Measurements from ENCODE around the gene KCNG1. TPM values are rescaled to one million over a fixed set of nuclear protein-coding genes. Genes with fewer than 3 reads are reported as not detected.

The KCNG1 gene
- total RNA-seq, 1 donor from 2014 or later: 2.2 TPM

DNA sequence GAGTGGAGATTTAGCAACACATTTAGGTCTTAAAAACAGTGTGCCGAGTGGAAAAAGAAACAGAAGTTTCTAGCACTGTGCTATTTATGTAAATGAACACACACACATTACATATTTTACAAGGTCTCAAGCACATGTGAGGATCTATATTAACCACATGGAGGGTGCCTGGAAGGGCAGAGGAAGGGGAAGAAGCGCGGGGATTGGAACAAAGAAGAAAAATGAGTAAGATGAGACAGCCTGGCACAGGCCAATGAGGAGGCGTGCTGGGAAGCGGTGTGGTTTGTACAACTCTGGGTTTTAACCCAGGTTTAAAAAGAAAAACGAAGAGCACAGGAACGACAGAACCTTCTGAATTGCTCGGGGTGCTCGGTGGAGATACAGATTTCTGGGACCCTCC lies 5.7 kb downstream of the KCNG1 start:
- H4K20me1 ChIP-seq (ENCODE audit: low read depth): no peaks in the 10 kb centered on the region
- no peak for TF ChIP-seq EZH2phosphoT487 (IDR thresholded peaks at IDR 0.05)
- peaks cover 50% of the 10 kb centered on the region for H3K4me1 ChIP-seq
- no peak overlapping the region for H3K4me3 ChIP-seq
- H3K4me1 Mint-ChIP-seq: peaks cover 61% of the 10 kb centered on the region
- no peaks in the 10 kb centered on the region for H3K36me3 ChIP-seq
- H3K9me3 ChIP-seq (ENCODE audit: low read depth): no peaks in the 10 kb centered on the region
- H3K4me2 ChIP-seq: no peak overlapping the region
- peaks cover 2% of the 10 kb centered on the region for H3K36me3 Mint-ChIP-seq
- H3K4me3 Mint-ChIP-seq: no peak overlapping the region
- no peak overlapping the region for H3K9ac ChIP-seq
- no peak overlapping the region for H3K27ac Mint-ChIP-seq
- no peaks in the 10 kb centered on the region for H3K79me2 ChIP-seq (ENCODE audit: low read depth)
- H3K27ac ChIP-seq: no peak overlapping the region
- no peaks in the 10 kb centered on the region for H3K9me3 Mint-ChIP-seq
- H3K27me3 Mint-ChIP-seq (ENCODE audit: insufficient read depth, low read depth): peaks cover 22% of the 10 kb centered on the region
- peaks cover 23% of the 10 kb centered on the region for H3K27me3 ChIP-seq
- H2AFZ ChIP-seq (replicated peaks): no peak overlapping the region
- DNase-seq (ENCODE audit: low spot score): no peak
- H3F3A ChIP-seq (ENCODE audit: low read depth): peaks cover 27% of the 10 kb centered on the region

DNA sequence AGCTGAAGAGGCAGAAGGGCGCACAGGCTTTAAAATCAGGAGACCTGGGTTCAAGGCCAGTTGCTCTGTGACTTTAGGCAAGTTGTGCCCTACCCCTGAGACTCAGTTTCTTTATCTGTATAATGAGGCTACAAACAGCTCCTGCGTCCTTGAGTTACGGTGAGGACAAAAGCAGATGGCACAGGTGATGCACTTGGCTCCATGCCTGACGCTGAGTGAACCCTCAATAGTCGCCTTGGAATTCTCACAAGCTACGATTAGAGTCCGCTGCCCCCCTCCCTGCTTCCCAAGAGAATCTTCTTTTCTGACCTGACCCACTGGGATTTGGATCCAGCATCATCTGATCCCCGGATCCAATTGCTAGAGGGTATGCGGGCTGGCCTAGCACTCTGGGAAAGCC lies 6.4 kb downstream of the KCNG1 start:
- Histone ChIP-seq H3K9ac (no peak overlapping the region), H3K9me3 (ENCODE audit: low read depth) (no peaks in the 10 kb centered on the region), H3K79me2 (ENCODE audit: low read depth) (no peaks in the 10 kb centered on the region), H3K27ac (no peak overlapping the region), H4K20me1 (ENCODE audit: low read depth) (no peaks in the 10 kb centered on the region), H2AFZ (replicated peaks) (no peak overlapping the region), H3F3A (ENCODE audit: low read depth) (peaks cover 20% of the 10 kb centered on the region), H3K27me3 (peaks cover 16% of the 10 kb centered on the region), H3K4me1 (peaks cover 42% of the 10 kb centered on the region), H3K4me3 (no peak overlapping the region), H3K4me2 (no peak overlapping the region), H3K36me3 (no peaks in the 10 kb centered on the region)
- DNase-seq (ENCODE audit: low spot score): no peak
- Mint-ChIP-seq H3K27ac (no peak overlapping the region), H3K36me3 (peaks cover 2% of the 10 kb centered on the region), H3K27me3 (ENCODE audit: insufficient read depth, low read depth) (peaks cover 15% of the 10 kb centered on the region), H3K9me3 (no peaks in the 10 kb centered on the region), H3K4me3 (no peak overlapping the region), H3K4me1 (peaks cover 54% of the 10 kb centered on the region)
- no peak for TF ChIP-seq EZH2 (IDR thresholded peaks at IDR 0.05)
- no peak for TF ChIP-seq EZH2phosphoT487 (IDR thresholded peaks at IDR 0.05)
- TF ChIP-seq, protein P1, sequence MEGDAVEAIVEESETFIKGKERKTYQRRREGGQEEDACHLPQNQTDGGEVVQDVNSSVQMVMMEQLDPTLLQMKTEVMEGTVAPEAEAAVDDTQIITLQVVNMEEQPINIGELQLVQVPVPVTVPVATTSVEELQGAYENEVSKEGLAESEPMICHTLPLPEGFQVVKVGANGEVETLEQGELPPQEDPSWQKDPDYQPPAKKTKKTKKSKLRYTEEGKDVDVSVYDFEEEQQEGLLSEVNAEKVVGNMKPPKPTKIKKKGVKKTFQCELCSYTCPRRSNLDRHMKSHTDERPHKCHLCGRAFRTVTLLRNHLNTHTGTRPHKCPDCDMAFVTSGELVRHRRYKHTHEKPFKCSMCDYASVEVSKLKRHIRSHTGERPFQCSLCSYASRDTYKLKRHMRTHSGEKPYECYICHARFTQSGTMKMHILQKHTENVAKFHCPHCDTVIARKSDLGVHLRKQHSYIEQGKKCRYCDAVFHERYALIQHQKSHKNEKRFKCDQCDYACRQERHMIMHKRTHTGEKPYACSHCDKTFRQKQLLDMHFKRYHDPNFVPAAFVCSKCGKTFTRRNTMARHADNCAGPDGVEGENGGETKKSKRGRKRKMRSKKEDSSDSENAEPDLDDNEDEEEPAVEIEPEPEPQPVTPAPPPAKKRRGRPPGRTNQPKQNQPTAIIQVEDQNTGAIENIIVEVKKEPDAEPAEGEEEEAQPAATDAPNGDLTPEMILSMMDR (IDR thresholded peaks at IDR 0.05): no peak

DNA sequence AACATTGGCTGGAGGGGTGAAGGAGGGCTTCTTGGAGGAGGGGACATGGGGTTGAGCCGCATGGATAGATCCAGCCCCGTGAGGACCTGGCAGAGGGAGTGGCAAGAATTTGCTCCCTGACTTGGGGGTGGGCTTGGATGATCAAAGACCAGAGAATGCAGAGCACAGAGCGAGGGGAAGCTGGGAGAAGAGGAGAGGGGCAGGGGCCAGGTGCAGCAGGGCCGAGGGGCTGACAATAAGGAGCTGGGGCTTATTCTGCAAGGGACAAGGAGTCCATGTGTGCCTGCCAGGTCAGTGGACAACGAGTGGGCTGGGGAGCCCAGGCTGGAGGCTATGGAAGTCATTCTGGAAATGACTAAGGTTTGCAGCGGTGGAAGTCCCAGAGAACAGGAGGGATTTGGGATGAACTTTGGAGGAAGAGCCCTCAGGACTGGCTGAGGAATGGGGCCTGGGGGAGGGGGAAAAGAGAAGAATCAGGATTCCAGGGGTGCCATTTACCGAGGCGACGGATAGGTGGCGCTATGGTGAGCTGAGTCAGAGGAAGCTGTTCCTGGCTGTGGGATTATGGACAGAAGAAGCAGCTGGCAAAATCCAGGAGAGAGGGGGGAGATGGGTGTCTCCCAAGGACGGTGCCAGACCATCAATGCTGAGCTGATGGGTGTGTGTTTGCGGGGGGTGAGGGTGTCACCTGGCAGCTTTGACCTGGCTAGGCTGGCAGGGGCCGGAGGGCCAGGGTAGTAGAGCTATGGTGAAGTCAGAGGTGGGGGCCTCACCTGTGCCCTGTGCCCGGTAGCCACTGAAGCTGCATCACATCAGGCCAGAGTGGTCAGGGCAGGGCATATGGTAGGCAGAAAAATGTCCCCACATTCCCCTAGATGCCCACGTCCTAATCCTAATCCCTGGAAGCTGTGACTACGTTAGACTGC lies 7.8 kb downstream of the KCNG1 start:
- H3K27me3 ChIP-seq: peaks cover 1% of the 10 kb centered on the region
- H3K27ac ChIP-seq: no peak overlapping the region
- peak; percentile 85 for DNase-seq (ENCODE audit: low spot score)
- no peak overlapping the region for H3K9ac ChIP-seq
- peaks cover 48% of the 10 kb centered on the region for H3K4me1 Mint-ChIP-seq
- H3K36me3 ChIP-seq: no peaks in the 10 kb centered on the region
- H3K4me3 Mint-ChIP-seq: no peak overlapping the region
- peaks cover 2% of the 10 kb centered on the region for H3K36me3 Mint-ChIP-seq
- no peaks in the 10 kb centered on the region for H3K9me3 Mint-ChIP-seq
- no peaks in the 10 kb centered on the region for H3K79me2 ChIP-seq (ENCODE audit: low read depth)
- H3F3A ChIP-seq (ENCODE audit: low read depth): peaks cover 7% of the 10 kb centered on the region
- H3K27ac Mint-ChIP-seq: peak overlapping the region; percentile 64
- H3K27me3 Mint-ChIP-seq (ENCODE audit: insufficient read depth, low read depth): peaks cover 8% of the 10 kb centered on the region
- no peaks in the 10 kb centered on the region for H4K20me1 ChIP-seq (ENCODE audit: low read depth)
- H3K4me2 ChIP-seq: peak overlapping the region; percentile 64
- no peak for TF ChIP-seq EZH2phosphoT487 (IDR thresholded peaks at IDR 0.05)
- TF ChIP-seq, protein P1 (IDR thresholded peaks at IDR 0.05): peak; percentile 87
- H3K4me1 ChIP-seq: peaks cover 28% of the 10 kb centered on the region
- H3K9me3 ChIP-seq (ENCODE audit: low read depth): no peaks in the 10 kb centered on the region
- peak overlapping the region; percentile 20 for H2AFZ ChIP-seq (replicated peaks)
- H3K4me3 ChIP-seq: no peak overlapping the region
